ENCODE data around the gene CCDC122.
"Not testable (repeated sequence)": the region's sequence is repeated elsewhere in the genome, so short reads cannot be mapped to it uniquely, and the experiment has no call there.

The CCDC122 gene

DNA sequence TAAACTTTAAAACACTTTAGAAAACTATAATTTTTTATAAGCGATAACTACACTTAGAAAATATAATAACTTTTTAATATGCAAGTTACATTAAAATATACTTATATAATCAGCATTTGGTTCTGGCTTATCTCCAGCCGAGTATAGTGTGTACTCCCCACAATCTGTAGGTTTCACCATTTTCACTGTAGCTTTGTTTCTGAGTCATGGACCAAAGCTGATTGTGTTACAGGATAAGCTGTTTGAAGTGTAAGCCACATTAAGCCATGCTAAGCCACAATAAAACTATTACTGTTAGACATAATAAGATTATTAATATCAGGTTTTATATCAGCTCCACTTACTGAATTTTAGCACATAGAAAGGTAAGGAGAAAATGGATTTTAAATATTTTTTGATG, 43.8 kb downstream of the CCDC122 start:
- Histone ChIP-seq H3K79me2 (ENCODE audit: low read length) (no peaks in the 10 kb centered on the region), H4K20me1 (ENCODE audit: insufficient read depth, low read length) (no peaks in the 10 kb centered on the region), H3K4me2 (ENCODE audit: low read length) (no peak overlapping the region), H3K4me1 (ENCODE audit: low read length) (no peaks in the 10 kb centered on the region), H3K9me3 (ENCODE audit: insufficient read depth, low read length) (no peaks in the 10 kb centered on the region), H3K4me3 (ENCODE audit: low read length) (no peak overlapping the region), H2AFZ (ENCODE audit: low read depth, low read length) (no peak overlapping the region), H3K27me3 (ENCODE audit: low read depth, low read length) (no peaks in the 10 kb centered on the region), H3K36me3 (replicated peaks; ENCODE audit: low read depth, low read length) (no peaks in the 10 kb centered on the region), H3K9ac (ENCODE audit: low read length) (no peak overlapping the region), H3K27ac (ENCODE audit: low read length) (no peak overlapping the region)
- no peak for TF ChIP-seq EZH2phosphoT487 (IDR thresholded peaks at IDR 0.05; ENCODE audit: low read depth)
- TF ChIP-seq, protein P1, sequence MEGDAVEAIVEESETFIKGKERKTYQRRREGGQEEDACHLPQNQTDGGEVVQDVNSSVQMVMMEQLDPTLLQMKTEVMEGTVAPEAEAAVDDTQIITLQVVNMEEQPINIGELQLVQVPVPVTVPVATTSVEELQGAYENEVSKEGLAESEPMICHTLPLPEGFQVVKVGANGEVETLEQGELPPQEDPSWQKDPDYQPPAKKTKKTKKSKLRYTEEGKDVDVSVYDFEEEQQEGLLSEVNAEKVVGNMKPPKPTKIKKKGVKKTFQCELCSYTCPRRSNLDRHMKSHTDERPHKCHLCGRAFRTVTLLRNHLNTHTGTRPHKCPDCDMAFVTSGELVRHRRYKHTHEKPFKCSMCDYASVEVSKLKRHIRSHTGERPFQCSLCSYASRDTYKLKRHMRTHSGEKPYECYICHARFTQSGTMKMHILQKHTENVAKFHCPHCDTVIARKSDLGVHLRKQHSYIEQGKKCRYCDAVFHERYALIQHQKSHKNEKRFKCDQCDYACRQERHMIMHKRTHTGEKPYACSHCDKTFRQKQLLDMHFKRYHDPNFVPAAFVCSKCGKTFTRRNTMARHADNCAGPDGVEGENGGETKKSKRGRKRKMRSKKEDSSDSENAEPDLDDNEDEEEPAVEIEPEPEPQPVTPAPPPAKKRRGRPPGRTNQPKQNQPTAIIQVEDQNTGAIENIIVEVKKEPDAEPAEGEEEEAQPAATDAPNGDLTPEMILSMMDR (IDR thresholded peaks at IDR 0.05; ENCODE audit: low read depth, low read length): no peak

DNA sequence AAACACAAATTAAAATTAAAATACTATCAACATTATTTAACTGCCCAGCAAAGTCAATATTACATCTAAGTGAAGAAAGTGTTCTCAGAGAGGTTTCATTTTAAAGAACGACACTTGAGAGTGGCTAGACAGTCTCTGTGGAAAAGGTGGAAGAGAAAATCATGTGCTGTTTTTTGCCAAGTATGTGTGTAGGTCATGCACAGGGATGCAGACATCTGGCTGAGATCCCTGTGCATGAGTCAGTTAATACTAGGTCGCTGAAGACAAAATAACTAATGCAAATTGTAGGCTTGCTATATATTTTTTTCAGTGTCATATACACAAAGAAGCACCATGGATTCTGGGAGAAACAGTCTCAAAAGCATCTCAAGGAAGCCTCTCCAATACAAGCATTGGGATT, 48.5 kb downstream of the CCDC122 start:
- Histone ChIP-seq H3K79me2 (ENCODE audit: low read length) (no peaks in the 10 kb centered on the region), H3K4me3 (ENCODE audit: low read length) (no peak overlapping the region), H3K27me3 (ENCODE audit: low read depth, low read length) (peaks cover 8% of the 10 kb centered on the region; the same call in 1 of the 2 replicates), H3K9ac (ENCODE audit: low read length) (no peak overlapping the region), H3K4me2 (ENCODE audit: low read length) (no peak overlapping the region), H3K36me3 (replicated peaks; ENCODE audit: low read depth, low read length) (no peaks in the 10 kb centered on the region), H3K4me1 (ENCODE audit: low read length) (no peaks in the 10 kb centered on the region), H4K20me1 (ENCODE audit: insufficient read depth, low read length) (no peaks in the 10 kb centered on the region), H3K9me3 (ENCODE audit: insufficient read depth, low read length) (no peaks in the 10 kb centered on the region), H2AFZ (ENCODE audit: low read depth, low read length) (no peak overlapping the region), H3K27ac (ENCODE audit: low read length) (no peak overlapping the region)
- TF ChIP-seq EZH2phosphoT487 (IDR thresholded peaks at IDR 0.05; ENCODE audit: low read depth): no peak
- TF ChIP-seq, protein P1 (IDR thresholded peaks at IDR 0.05; ENCODE audit: low read depth, low read length): no peak

DNA sequence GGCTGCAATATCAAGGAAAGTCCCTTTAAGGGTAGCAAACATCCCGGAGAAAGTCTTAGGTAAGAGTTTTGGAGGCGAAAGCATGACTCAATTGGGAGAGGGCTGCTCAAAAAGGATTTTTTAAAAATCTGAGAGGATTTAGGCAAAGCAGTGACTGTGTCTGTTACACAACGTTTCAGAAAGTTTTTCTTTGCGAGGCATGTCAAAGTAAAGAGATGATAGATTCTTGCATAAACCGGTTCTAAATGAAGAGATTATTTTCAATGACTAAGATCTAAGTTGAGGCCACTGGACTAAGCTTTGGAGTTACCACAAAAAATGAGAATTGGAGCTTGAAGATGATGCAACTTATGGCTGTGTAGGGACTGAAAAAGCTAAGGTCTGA, 49.1 kb downstream of the CCDC122 start:
- Histone ChIP-seq H3K4me3 (ENCODE audit: low read length) (no peak overlapping the region), H3K27ac (ENCODE audit: low read length) (no peak overlapping the region), H3K9ac (ENCODE audit: low read length) (no peak overlapping the region), H3K79me2 (ENCODE audit: low read length) (no peaks in the 10 kb centered on the region), H3K27me3 (ENCODE audit: low read depth, low read length) (peaks cover 8% of the 10 kb centered on the region; the same call in 1 of the 2 replicates), H3K4me2 (ENCODE audit: low read length) (no peak overlapping the region), H3K9me3 (ENCODE audit: insufficient read depth, low read length) (no peaks in the 10 kb centered on the region), H3K4me1 (ENCODE audit: low read length) (no peaks in the 10 kb centered on the region), H2AFZ (ENCODE audit: low read depth, low read length) (no peak overlapping the region), H3K36me3 (replicated peaks; ENCODE audit: low read depth, low read length) (no peaks in the 10 kb centered on the region), H4K20me1 (ENCODE audit: insufficient read depth, low read length) (no peaks in the 10 kb centered on the region)
- no peak for TF ChIP-seq EZH2phosphoT487 (IDR thresholded peaks at IDR 0.05; ENCODE audit: low read depth)
- TF ChIP-seq, protein P1 (IDR thresholded peaks at IDR 0.05; ENCODE audit: low read depth, low read length): no peak

DNA sequence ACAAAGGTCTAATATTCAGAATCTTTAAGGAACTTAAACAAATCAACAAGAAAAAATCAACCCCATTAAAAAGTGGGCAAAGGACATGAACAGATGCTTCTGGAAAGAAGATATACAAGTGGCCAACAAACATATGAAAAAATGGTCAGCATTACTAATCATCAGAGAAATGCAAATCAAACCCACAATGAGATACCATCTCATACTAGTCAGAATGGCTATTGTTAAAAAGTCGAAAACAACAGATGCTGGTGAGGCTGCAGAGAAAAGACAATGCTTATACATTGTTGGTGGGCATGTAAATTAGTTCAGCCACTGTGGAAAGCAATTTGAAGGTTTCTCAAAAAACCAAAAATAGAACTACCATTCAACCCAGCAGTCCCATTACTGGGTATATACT, 54.9 kb downstream of the CCDC122 start:
- not testable (repeated sequence) for H3K4me3 ChIP-seq (ENCODE audit: low read length); H3K27ac ChIP-seq (ENCODE audit: low read length); H2AFZ ChIP-seq (ENCODE audit: low read depth, low read length); H3K4me1 ChIP-seq (ENCODE audit: low read length); H3K9me3 ChIP-seq (ENCODE audit: insufficient read depth, low read length); H3K4me2 ChIP-seq (ENCODE audit: low read length); H3K79me2 ChIP-seq (ENCODE audit: low read length); H3K27me3 ChIP-seq (ENCODE audit: low read depth, low read length); H3K9ac ChIP-seq (ENCODE audit: low read length); H4K20me1 ChIP-seq (ENCODE audit: insufficient read depth, low read length); H3K36me3 ChIP-seq (replicated peaks; ENCODE audit: low read depth, low read length)

DNA sequence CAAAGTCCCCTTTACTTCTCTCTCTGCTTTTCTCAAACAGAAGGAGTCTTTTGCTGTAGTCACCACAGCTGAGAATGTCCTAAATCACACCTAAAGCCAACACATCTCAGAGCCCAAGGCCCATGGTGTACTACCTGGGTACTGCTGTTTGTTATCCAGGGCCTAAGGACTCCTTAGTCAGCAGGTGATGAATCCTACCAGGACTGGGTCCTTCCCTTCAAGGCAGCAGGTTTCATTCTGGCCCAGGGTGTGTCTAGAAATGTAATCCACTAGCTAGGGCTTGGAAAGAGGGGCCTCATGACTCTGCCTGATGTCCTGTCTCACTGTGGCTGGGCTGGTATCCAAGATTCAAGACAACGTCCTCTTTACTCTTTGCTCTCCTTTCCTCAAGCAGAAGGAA, 56.6 kb downstream of the CCDC122 start:
- Histone ChIP-seq H3K9ac (ENCODE audit: low read length) (no peak overlapping the region), H2AFZ (ENCODE audit: low read depth, low read length) (no peak overlapping the region)

More for the DNA sequence above, 56.6 kb downstream of the CCDC122 start:
- no peaks in the 10 kb centered on the region for H3K9me3 ChIP-seq (ENCODE audit: insufficient read depth, low read length)
- peaks cover 5% of the 10 kb centered on the region; the same call in 1 of the 2 replicates for H3K27me3 ChIP-seq (ENCODE audit: low read depth, low read length)
- no peak for TF ChIP-seq EZH2phosphoT487 (IDR thresholded peaks at IDR 0.05; ENCODE audit: low read depth)
- TF ChIP-seq, protein P1 (IDR thresholded peaks at IDR 0.05; ENCODE audit: low read depth, low read length): no peak
- no peak overlapping the region for H3K27ac ChIP-seq (ENCODE audit: low read length)
- no peaks in the 10 kb centered on the region for H3K4me1 ChIP-seq (ENCODE audit: low read length)
- H3K36me3 ChIP-seq (replicated peaks; ENCODE audit: low read depth, low read length): no peaks in the 10 kb centered on the region
- no peak overlapping the region for H3K4me3 ChIP-seq (ENCODE audit: low read length)
- H3K79me2 ChIP-seq (ENCODE audit: low read length): no peaks in the 10 kb centered on the region
- H4K20me1 ChIP-seq (ENCODE audit: insufficient read depth, low read length): no peaks in the 10 kb centered on the region
- no peak overlapping the region for H3K4me2 ChIP-seq (ENCODE audit: low read length)
